ENCODE results near the gene PHF10. TPM values are rescaled to one million over a fixed set of nuclear protein-coding genes. Genes with fewer than 3 reads are reported as not detected.

Gene PHF10
- total and polyA plus RNA-seq, 2 donors from 2014 or later: 34.5 to 35.9 TPM

- TF ChIP-seq CTCF (IDR thresholded peaks at IDR 0.05; ENCODE audit: borderline replicate concordance, extremely low read depth, insufficient read depth): no peak
- intact Hi-C loops (cut with DNase I): no loop called here
- Histone ChIP-seq H3K9ac (ENCODE audit: low read length in 3 of 3) (no peak overlapping the region), H3K4me1 (ENCODE audit: control insufficient read depth in 2 of 3, insufficient read depth in 2 of 3, low read depth in 1 of 3, low read length in 3 of 3) (no peaks in the 10 kb centered on the region), H3K4me3 (ENCODE audit: low read length in 3 of 3) (no peak overlapping the region), H3K27ac (ENCODE audit: low read depth in 2 of 2, low read length in 2 of 2) (no peak overlapping the region), H3K9me3 (ENCODE audit: control insufficient read depth in 2 of 3, insufficient read depth in 1 of 3, low read length in 3 of 3) (peaks cover 3 to 7% (median 3%) of the 10 kb centered on the region in 3 donors), H3K36me3 (ENCODE audit: control insufficient read depth in 2 of 3, insufficient read depth in 3 of 3, low read length in 3 of 3) (peaks cover 7 to 11% (median 8%) of the 10 kb centered on the region in 3 donors), H3K27me3 (ENCODE audit: control insufficient read depth, insufficient read depth, low read length) (no peaks in the 10 kb centered on the region)
- FAIRE-seq: no peak
- DNase-seq: no peak
Observed at GRCh38 chr6:169685860-169686259, 38.4 kb downstream of the PHF10 start.

GRCh38 chr6:169684056-169684455 is 40.2 kb downstream of the PHF10 start:
- H3K9me3 ChIP-seq (ENCODE audit: control insufficient read depth in 2 of 3, insufficient read depth in 1 of 3, low read length in 3 of 3): peaks cover 0 to 7% (median 3%) of the 10 kb centered on the region in 3 donors
- H3K4me3 ChIP-seq (ENCODE audit: low read length in 3 of 3): no peak overlapping the region
- H3K4me1 ChIP-seq (ENCODE audit: control insufficient read depth in 2 of 3, insufficient read depth in 2 of 3, low read depth in 1 of 3, low read length in 3 of 3): no peaks in the 10 kb centered on the region
- no peak overlapping the region for H3K27ac ChIP-seq (ENCODE audit: low read depth in 2 of 2, low read length in 2 of 2)
- no peak overlapping the region for H3K9ac ChIP-seq (ENCODE audit: low read length in 3 of 3)
- no peaks in the 10 kb centered on the region for H3K27me3 ChIP-seq (ENCODE audit: control insufficient read depth, insufficient read depth, low read length)
- H3K36me3 ChIP-seq (ENCODE audit: control insufficient read depth in 2 of 3, insufficient read depth in 3 of 3, low read length in 3 of 3): peaks cover 8 to 14% (median 9%) of the 10 kb centered on the region in 3 donors
- FAIRE-seq: no peak
- intact Hi-C loops (cut with DNase I): no loop called here
- no peak for DNase-seq
- no peak for TF ChIP-seq CTCF (IDR thresholded peaks at IDR 0.05; ENCODE audit: borderline replicate concordance, extremely low read depth, insufficient read depth)

- H3K4me1 ChIP-seq (ENCODE audit: control insufficient read depth in 2 of 3, insufficient read depth in 2 of 3, low read depth in 1 of 3, low read length in 3 of 3): peaks cover 0 to 5% (median 5%) of the 10 kb centered on the region in 3 donors
- no peaks in the 10 kb centered on the region for H3K27me3 ChIP-seq (ENCODE audit: control insufficient read depth, insufficient read depth, low read length)
- peaks cover 0 to 3% (median 2%) of the 10 kb centered on the region in 3 donors for H3K36me3 ChIP-seq (ENCODE audit: control insufficient read depth in 2 of 3, insufficient read depth in 3 of 3, low read length in 3 of 3)
- intact Hi-C loops (cut with DNase I): no loop called here
- DNase-seq (no peak), FAIRE-seq (no peak)
- TF ChIP-seq CTCF (IDR thresholded peaks at IDR 0.05; ENCODE audit: borderline replicate concordance, extremely low read depth, insufficient read depth): no peak
- no peak overlapping the region for H3K27ac ChIP-seq (ENCODE audit: low read depth in 2 of 2, low read length in 2 of 2)
- no peak overlapping the region for H3K9ac ChIP-seq (ENCODE audit: low read length in 3 of 3)
- H3K9me3 ChIP-seq (ENCODE audit: control insufficient read depth in 2 of 3, insufficient read depth in 1 of 3, low read length in 3 of 3): no peaks in the 10 kb centered on the region
- no peak overlapping the region for H3K4me3 ChIP-seq (ENCODE audit: low read length in 3 of 3)
Observed at GRCh38 chr6:169678342-169678741, 46.0 kb downstream of the PHF10 start.

GRCh38 chr6:169677096-169677495 is 47.2 kb downstream of the PHF10 start:
- no peak for FAIRE-seq
- intact Hi-C loops (cut with DNase I): no loop called here

More at GRCh38 chr6:169677096-169677495, 47.2 kb downstream of the PHF10 start:
- no peak for TF ChIP-seq CTCF (IDR thresholded peaks at IDR 0.05; ENCODE audit: borderline replicate concordance, extremely low read depth, insufficient read depth)
- Histone ChIP-seq H3K27me3 (ENCODE audit: control insufficient read depth, insufficient read depth, low read length) (no peaks in the 10 kb centered on the region), H3K36me3 (ENCODE audit: control insufficient read depth in 2 of 3, insufficient read depth in 3 of 3, low read length in 3 of 3) (peaks cover 0 to 5% (median 3%) of the 10 kb centered on the region in 3 donors), H3K9ac (ENCODE audit: low read length in 3 of 3) (no peak overlapping the region), H3K4me3 (ENCODE audit: low read length in 3 of 3) (no peak overlapping the region), H3K4me1 (ENCODE audit: control insufficient read depth in 2 of 3, insufficient read depth in 2 of 3, low read depth in 1 of 3, low read length in 3 of 3) (peaks cover 0 to 5% (median 5%) of the 10 kb centered on the region in 3 donors), H3K27ac (ENCODE audit: low read depth in 2 of 2, low read length in 2 of 2) (no peak overlapping the region), H3K9me3 (ENCODE audit: control insufficient read depth in 2 of 3, insufficient read depth in 1 of 3, low read length in 3 of 3) (no peaks in the 10 kb centered on the region)
- no peak for DNase-seq
